ENCODE measurements around the gene SPATA31A6.
"Not testable (repeated sequence)": the region's sequence is repeated elsewhere in the genome, so short reads cannot be mapped to it uniquely, and the experiment has no call there.

SPATA31A6 gene

GRCh38 chr9:42183359-42183758 is at the start of gene SPATA31A6:
TSS of gene SPATA31A6 (plus strand) at chr9:42183659. CDS start at chr9:42183688, 29 bp downstream.
- DNase-seq (ENCODE audit: low read depth); in situ Hi-C loops (cut with HindIII; ENCODE audit: low sequenced_read_pairs); H3K4me3 ChIP-seq (ENCODE audit: low read depth, low read length): not testable (repeated sequence)

- in situ Hi-C loops (cut with HindIII; ENCODE audit: low sequenced_read_pairs); DNase-seq (ENCODE audit: low read depth): not testable (repeated sequence)
Measured at GRCh38 chr9:42160299-42160698, 23.2 kb upstream of the SPATA31A6 start.

DNA sequence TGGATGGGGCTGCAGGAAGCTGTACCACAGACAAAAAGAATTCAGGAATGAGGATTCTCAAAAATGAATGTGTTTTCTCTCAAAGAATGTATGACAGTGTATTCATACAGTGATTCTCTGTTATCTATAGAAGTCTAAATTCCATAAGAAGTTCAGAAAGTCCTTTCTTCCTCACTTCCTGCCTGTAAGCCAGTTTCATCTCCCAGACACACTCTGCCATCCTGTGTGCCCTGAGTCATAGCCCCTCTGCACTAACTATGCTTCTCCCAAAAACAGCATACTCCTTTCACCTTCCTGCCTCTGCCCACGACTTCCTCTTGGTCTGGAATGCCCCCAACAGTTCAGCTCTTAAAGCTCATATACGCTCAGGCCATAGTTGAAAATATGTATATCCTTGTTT is 36.4 kb downstream of the SPATA31A6 start:
- H3K4me3 ChIP-seq (ENCODE audit: low read depth, low read length); in situ Hi-C loops (cut with HindIII; ENCODE audit: low sequenced_read_pairs); DNase-seq (ENCODE audit: low read depth): not testable (repeated sequence)

More at GRCh38 chr9:42160299-42160698, 23.2 kb upstream of the SPATA31A6 start:
- H3K4me3 ChIP-seq (ENCODE audit: low read depth, low read length): not testable (repeated sequence)

DNA sequence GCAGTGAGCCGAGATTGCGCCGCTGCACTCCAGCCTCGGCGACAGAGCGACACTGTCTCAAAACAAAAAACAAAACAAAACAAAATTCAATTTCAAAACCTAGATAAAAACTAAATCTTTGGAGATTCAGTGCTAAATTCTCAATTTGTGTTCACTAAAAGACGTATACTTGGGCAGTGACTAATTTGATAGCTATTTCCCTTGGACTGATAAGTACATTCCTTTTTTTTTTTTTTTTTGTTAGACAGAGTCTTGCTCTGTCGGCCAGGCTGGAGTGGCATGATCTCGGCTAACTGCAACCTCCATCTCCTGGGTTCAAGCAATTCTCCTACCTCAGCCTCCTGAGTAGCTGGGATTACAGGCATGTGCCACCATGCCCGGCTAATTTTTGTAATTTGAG is 39.8 kb downstream of the SPATA31A6 start:
- H3K4me3 ChIP-seq (ENCODE audit: low read depth, low read length); DNase-seq (ENCODE audit: low read depth); in situ Hi-C loops (cut with HindIII; ENCODE audit: low sequenced_read_pairs): not testable (repeated sequence)

GRCh38 chr9:42233031-42233430 is 49.6 kb downstream of the SPATA31A6 start:
- H3K4me3 ChIP-seq (ENCODE audit: low read depth, low read length); in situ Hi-C loops (cut with HindIII; ENCODE audit: low sequenced_read_pairs); DNase-seq (ENCODE audit: low read depth): not testable (repeated sequence)

DNA sequence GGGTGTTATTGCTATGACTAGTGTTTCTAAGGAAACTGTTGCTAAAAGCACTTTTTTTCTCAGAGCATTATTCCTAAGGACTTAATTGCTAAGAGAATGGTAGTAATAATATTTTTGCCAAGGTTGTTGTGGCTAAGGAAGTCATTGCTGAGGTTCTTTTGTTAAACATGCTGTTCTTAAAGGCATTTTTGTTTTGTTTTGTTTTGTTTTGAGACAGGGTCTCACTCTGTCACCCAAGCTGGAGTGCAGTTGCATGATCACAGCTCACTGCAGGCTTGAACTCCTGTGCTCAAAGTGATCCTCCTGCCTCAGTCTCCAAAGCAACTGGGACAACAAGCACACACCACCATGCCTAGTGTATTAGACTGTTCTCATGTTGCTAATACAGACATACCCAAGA is 51.2 kb downstream of the SPATA31A6 start:
- in situ Hi-C loops (cut with HindIII; ENCODE audit: low sequenced_read_pairs); H3K4me3 ChIP-seq (ENCODE audit: low read depth, low read length); DNase-seq (ENCODE audit: low read depth): not testable (repeated sequence)

DNA sequence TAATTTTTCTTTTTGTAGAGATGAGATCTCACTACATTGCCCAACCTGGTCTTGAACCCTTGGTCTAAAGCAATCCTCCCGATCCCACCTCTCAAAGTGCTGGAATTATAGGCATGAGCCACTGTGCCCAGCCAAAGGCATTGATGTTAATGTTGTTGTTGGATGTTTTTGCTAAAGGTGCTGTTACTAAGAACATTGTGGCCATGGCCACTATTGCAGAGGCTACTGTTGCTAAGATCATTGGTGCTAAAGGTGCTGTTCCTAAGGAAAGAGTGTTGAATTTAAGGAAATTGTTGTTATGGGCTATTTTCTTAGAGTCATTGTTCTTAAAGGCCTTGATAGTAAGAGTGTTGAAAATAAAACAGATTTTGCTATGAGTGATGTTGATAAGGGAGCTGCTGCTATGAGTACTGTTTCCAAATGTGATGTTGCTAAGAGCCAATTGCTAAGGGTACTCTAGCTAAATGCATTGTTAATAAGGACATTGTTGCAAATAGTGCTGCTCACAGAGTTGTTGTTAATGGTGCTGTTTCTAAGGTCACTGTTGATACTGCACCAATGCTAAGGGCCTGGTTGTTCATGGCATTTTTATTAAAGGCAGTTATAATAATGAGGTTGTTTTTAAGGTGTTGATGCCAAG is 52.0 kb downstream of the SPATA31A6 start:
- H3K4me3 ChIP-seq (ENCODE audit: low read depth, low read length); in situ Hi-C loops (cut with HindIII; ENCODE audit: low sequenced_read_pairs); DNase-seq (ENCODE audit: low read depth): not testable (repeated sequence)

DNA sequence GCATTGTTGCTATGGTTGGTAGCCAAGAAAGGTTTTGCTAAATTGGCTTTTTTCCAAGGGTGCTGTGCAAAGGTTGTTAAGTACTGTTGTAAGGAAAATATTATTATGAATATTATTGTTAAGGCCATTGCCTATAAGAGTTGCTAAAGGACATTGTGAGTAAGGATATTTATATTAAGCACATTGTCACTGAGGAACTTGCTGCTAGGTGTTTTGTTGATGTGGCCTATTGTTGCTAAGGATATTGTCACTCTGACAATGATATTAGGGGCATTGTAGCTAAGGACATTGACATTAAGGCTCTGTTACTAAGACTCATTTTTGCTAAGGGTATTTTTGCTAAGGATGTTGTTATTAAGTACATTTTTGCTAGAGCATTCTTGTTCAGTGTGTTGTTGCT is 52.6 kb downstream of the SPATA31A6 start:
- DNase-seq (ENCODE audit: low read depth); in situ Hi-C loops (cut with HindIII; ENCODE audit: low sequenced_read_pairs); H3K4me3 ChIP-seq (ENCODE audit: low read depth, low read length): not testable (repeated sequence)

DNA sequence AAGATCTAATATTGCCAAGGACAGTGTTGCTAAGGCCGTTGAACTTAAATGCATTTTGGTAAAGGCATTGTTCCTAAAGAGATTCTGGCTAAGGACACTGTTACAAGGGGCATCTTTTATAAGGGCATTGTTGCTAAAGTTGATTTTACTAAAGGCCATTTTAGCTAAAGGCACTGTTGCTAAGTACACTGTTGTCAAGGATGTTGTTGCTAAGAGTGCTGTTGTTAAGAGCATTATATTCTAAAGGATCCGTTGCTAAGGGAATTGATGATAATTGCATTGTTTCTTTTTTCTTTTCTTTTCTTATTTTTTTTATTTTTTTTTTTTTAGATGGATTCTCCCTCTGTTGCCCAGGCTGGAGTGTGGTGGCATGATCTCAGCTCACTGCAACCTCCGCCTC is 53.9 kb downstream of the SPATA31A6 start:
- H3K4me3 ChIP-seq (ENCODE audit: low read depth, low read length); in situ Hi-C loops (cut with HindIII; ENCODE audit: low sequenced_read_pairs); DNase-seq (ENCODE audit: low read depth): not testable (repeated sequence)

DNA sequence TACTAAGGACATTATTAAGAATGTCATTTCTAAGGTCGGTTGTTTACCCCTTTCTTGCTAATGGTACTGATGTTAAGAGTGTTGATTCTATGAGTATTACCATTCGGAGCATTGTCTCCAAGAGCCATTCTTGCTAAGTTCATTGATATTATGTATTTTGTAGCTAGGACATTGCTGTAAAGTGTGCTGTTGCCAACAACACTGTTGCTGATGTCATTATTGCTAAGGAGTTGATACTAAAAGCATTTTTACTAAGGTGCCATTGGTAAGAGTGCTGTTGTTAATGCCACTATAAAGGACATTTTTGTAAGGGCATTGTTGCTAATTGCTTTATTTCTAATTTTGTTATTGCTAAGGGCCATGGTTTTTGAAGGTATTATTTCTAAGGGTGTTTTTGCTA is 55.4 kb downstream of the SPATA31A6 start:
- H3K4me3 ChIP-seq (ENCODE audit: low read depth, low read length); in situ Hi-C loops (cut with HindIII; ENCODE audit: low sequenced_read_pairs): not testable (repeated sequence)

More for the DNA sequence above, 55.4 kb downstream of the SPATA31A6 start:
- DNase-seq (ENCODE audit: low read depth): not testable (repeated sequence)

Measured in astrocyte of the cerebellum (primary cell).